NT2/D1 (cell line): ENCODE measurements around the gene VAMP2.

Experiments used
- DNase-seq: peaks from one replicate; pipeline ENCODE4 v3.0.0-alpha.2; 2011; ENCODE audit warnings: low read depth, low spot score
- H3K27me3 ChIP-seq: 2 replicates; pipeline ENCODE4 v1.6.0; 2011; ENCODE audit warnings: mild to moderate bottlenecking; ENCODE audit not compliant: insufficient read length, insufficient read depth
- H3K36me3 ChIP-seq: 2 replicates; pipeline ENCODE4 v1.6.1; 2011; ENCODE audit warnings: mild to moderate bottlenecking, low read length, mixed read lengths; ENCODE audit not compliant: insufficient read depth, insufficient read length
- H3K4me1 ChIP-seq: 2 replicates; pipeline ENCODE4 v1.5.1; 2011; ENCODE audit not compliant: insufficient read depth, insufficient read length
- H3K4me3 ChIP-seq: 2 replicates; pipeline ENCODE4 v1.5.1; 2011; ENCODE audit warnings: low read depth; ENCODE audit not compliant: insufficient read length
- H3K9ac ChIP-seq: 2 replicates; pipeline ENCODE4 v1.6.0; 2011; ENCODE audit warnings: low read depth; ENCODE audit not compliant: insufficient read length
- H3K9me3 ChIP-seq: 2 replicates; pipeline ENCODE4 v1.5.1; 2011; ENCODE audit warnings: mild to moderate bottlenecking, low read length; ENCODE audit not compliant: insufficient read depth
- SUZ12 ChIP-seq: IDR thresholded peaks from 2 replicates; pipeline ENCODE4 v1.6.1; 2011; ENCODE audit not compliant: insufficient read length, insufficient read depth; ENCODE audit errors: extremely low read depth
- YY1 ChIP-seq: IDR thresholded peaks from 2 replicates; pipeline ENCODE4 v1.6.1; 2011; ENCODE audit not compliant: insufficient read length, insufficient read depth
- ZNF274 ChIP-seq: IDR thresholded peaks from 2 replicates; pipeline ENCODE4 v1.6.1; 2011; ENCODE audit warnings: mild to moderate bottlenecking, low read depth, low read length

Gene VAMP2

GRCh38 chr17:8158267-8159031 is 4.3 kb downstream of the VAMP2 start:
- TF ChIP-seq ZNF274 (no peak), SUZ12 (no peak), YY1 (no peak)
- no peak for DNase-seq
- Histone ChIP-seq H3K36me3 (peaks cover 27% of the 10 kb centered on the region), H3K9me3 (no peaks in the 10 kb centered on the region), H3K27me3 (no peaks in the 10 kb centered on the region), H3K4me3 (no peak overlapping the region), H3K9ac (no peak overlapping the region), H3K4me1 (peaks cover 12% of the 10 kb centered on the region)

GRCh38 chr17:8156246-8156992 is 6.3 kb downstream of the VAMP2 start:
- no peak for TF ChIP-seq YY1
- no peak for TF ChIP-seq SUZ12
- TF ChIP-seq ZNF274: no peak
- Histone ChIP-seq H3K36me3 (peaks cover 21% of the 10 kb centered on the region), H3K9me3 (no peaks in the 10 kb centered on the region), H3K4me1 (peaks cover 14% of the 10 kb centered on the region), H3K9ac (peak overlapping the region; percentile 85), H3K4me3 (peak overlapping the region; percentile 74), H3K27me3 (no peaks in the 10 kb centered on the region)
- DNase-seq: peak; percentile 99

DNA sequence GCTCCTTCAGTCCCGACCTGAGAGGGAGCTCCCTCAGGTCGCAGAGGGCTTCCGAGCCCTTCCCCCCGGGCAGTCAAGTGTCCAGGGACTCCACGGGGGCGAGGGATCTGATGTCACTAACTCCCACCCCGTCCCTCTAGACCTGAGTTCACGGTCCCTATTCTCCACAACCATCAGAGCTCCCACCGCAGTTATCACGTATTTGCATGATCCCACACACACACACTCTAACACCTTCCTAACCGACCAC is 6.8 kb downstream of the VAMP2 start:
- no peak for TF ChIP-seq ZNF274
- no peak for TF ChIP-seq SUZ12
- TF ChIP-seq YY1: no peak
- peak overlapping the region; percentile 74 for H3K4me3 ChIP-seq
- H3K9ac ChIP-seq: peak overlapping the region; percentile 66
- H3K36me3 ChIP-seq: peaks cover 16% of the 10 kb centered on the region
- no peaks in the 10 kb centered on the region for H3K27me3 ChIP-seq
- DNase-seq: no peak
- peaks cover 11% of the 10 kb centered on the region for H3K4me1 ChIP-seq
- H3K9me3 ChIP-seq: no peaks in the 10 kb centered on the region

GRCh38 chr17:8155231-8155995 is 7.3 kb downstream of the VAMP2 start:
- H3K9ac ChIP-seq: peak overlapping the region; percentile 66
- peak overlapping the region; percentile 74 for H3K4me3 ChIP-seq
- H3K9me3 ChIP-seq: no peaks in the 10 kb centered on the region
- peaks cover 14% of the 10 kb centered on the region for H3K36me3 ChIP-seq
- no peak for DNase-seq
- no peaks in the 10 kb centered on the region for H3K27me3 ChIP-seq
- no peak for TF ChIP-seq SUZ12
- no peak for TF ChIP-seq YY1
- TF ChIP-seq ZNF274: no peak
- H3K4me1 ChIP-seq: peaks cover 9% of the 10 kb centered on the region

- peaks cover 16% of the 10 kb centered on the region for H3K36me3 ChIP-seq
- H3K9ac ChIP-seq: peak overlapping the region; percentile 53
- no peaks in the 10 kb centered on the region for H3K27me3 ChIP-seq
- TF ChIP-seq ZNF274: no peak
- no peak for TF ChIP-seq SUZ12
- TF ChIP-seq YY1: no peak
- H3K9me3 ChIP-seq: no peaks in the 10 kb centered on the region
- H3K4me1 ChIP-seq: peaks cover 9% of the 10 kb centered on the region
- peak overlapping the region; percentile 74 for H3K4me3 ChIP-seq
- no peak for DNase-seq
Measured at GRCh38 chr17:8154608-8155155, 8.1 kb downstream of the VAMP2 start.

DNA sequence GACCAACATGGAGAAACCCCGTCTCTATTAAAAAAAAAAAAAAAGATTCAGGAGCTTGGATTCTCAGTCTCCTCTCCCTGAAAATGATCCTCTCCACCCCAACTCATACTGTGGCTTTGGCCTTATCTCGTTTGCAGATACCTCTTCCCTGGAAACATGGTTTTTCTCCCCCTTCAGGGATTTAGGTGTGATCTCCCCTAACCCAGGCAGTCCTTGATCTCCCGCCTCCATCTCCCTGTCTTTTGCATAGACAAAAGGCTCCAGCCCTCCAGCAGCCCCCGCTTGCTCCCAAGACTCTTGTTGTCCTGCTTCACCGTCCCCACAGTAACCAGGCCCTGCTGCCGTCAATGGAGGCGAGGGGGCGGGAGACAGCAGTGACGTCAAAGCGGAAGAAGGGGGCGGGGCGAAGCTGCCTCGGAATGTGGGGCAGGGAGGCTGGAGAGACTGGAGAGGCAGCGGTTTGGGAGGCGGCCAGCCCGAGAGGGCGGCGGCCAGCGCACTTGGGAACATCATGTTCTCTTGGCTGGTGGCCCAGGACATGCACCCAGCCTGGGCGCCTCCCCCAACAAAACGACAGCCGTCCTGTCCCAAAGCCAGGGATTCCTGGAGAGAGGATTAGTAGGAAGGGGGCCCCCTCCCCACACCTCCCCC is 8.7 kb downstream of the VAMP2 start:
- TF ChIP-seq ZNF274 (no peak), SUZ12 (no peak), YY1 (no peak)
- peak; percentile 88 for DNase-seq
- H3K9ac ChIP-seq: peak overlapping the region; percentile 53

More for the DNA sequence above, 8.7 kb downstream of the VAMP2 start:
- Histone ChIP-seq H3K27me3 (no peaks in the 10 kb centered on the region), H3K4me1 (peaks cover 9% of the 10 kb centered on the region), H3K36me3 (peaks cover 18% of the 10 kb centered on the region), H3K4me3 (peak overlapping the region; percentile 16), H3K9me3 (no peaks in the 10 kb centered on the region)
